MM.1S (cell line): Measurements from ENCODE around the gene SH3PXD2A.
"Not testable (repeated sequence)": the region's sequence is repeated elsewhere in the genome, so short reads cannot be mapped to it uniquely, and the experiment has no call there.

Source experiments
- DNase-seq: peaks from one replicate; pipeline ENCODE4 v3.0.0-alpha.2; 2015
- H2AFZ ChIP-seq: fragments of 300-600 bp; sonication (generic); 2 replicates; pipeline ENCODE4 v1.6.0; 2016; ENCODE audit warnings: antibody characterized with exemption, low read length
- H3F3A ChIP-seq: fragments of 300-600 bp; sonication (generic); 2 replicates; pipeline ENCODE4 v1.6.1; 2016; ENCODE audit warnings: mild to moderate bottlenecking, antibody characterized with exemption, low read length, moderate library complexity, mixed read lengths; ENCODE audit not compliant: insufficient read depth
- H3K27ac ChIP-seq: fragments of 300-600 bp; sonication (generic); 2 replicates; pipeline ENCODE4 v1.5.1; 2016; ENCODE audit warnings: mild to moderate bottlenecking, low read length
- H3K27me3 ChIP-seq: fragments of 300-600 bp; sonication (generic); replicated peaks from 2 replicates; pipeline ENCODE4 v1.6.0; 2016; ENCODE audit warnings: low read length; ENCODE audit not compliant: insufficient read depth
- H3K36me3 ChIP-seq: fragments of 300-600 bp; sonication (generic); replicated peaks from 2 replicates; pipeline ENCODE4 v1.6.1; 2016; ENCODE audit warnings: mild to moderate bottlenecking, low read length, mixed read lengths; ENCODE audit not compliant: insufficient read depth
- H3K4me1 ChIP-seq: fragments of 300-600 bp; sonication (generic); 2 replicates; pipeline ENCODE4 v1.6.1; 2016; ENCODE audit warnings: low read length, mixed read lengths
- H3K4me2 ChIP-seq: fragments of 300-600 bp; sonication (generic); 2 replicates; pipeline ENCODE4 v1.6.0; 2016; ENCODE audit warnings: low read depth, low read length
- H3K4me3 ChIP-seq: fragments of 300-600 bp; sonication (generic); 2 replicates; pipeline ENCODE4 v1.5.1; 2016; ENCODE audit warnings: low read length, mixed read lengths
- H3K79me2 ChIP-seq: fragments of 300-600 bp; sonication (generic); 2 replicates; pipeline ENCODE4 v1.6.1; 2016; ENCODE audit warnings: mixed run types, low read length, mixed read lengths
- H3K9ac ChIP-seq: fragments of 300-600 bp; sonication (generic); 2 replicates; pipeline ENCODE4 v1.6.1; 2016; ENCODE audit warnings: low read length, mixed read lengths
- H3K9me2 ChIP-seq: fragments of 300-600 bp; sonication (generic); replicated peaks from 2 replicates; pipeline ENCODE4 v1.6.1; 2016; ENCODE audit warnings: mild to moderate bottlenecking, low read length, mixed read lengths; ENCODE audit not compliant: insufficient read depth
- H3K9me3 ChIP-seq: fragments of 300-600 bp; sonication (generic); replicated peaks from 2 replicates; pipeline ENCODE4 v1.6.1; 2016; ENCODE audit warnings: mild to moderate bottlenecking, low read length, mixed read lengths; ENCODE audit not compliant: insufficient read depth
- H4K20me1 ChIP-seq: fragments of 300-600 bp; sonication (generic); 2 replicates; pipeline ENCODE4 v1.6.1; 2016; ENCODE audit warnings: mild to moderate bottlenecking, low read length, moderate library complexity, mixed read lengths; ENCODE audit not compliant: insufficient read depth
- EZH2 ChIP-seq: fragments of 300-600 bp; sonication (generic); optimal IDR thresholded peaks from 2 replicates; pipeline ENCODE3; 2017; ENCODE audit warnings: low read depth, mild to moderate bottlenecking, antibody characterized with exemption, low read length, mixed read lengths
- EZH2phosphoT487 ChIP-seq: fragments of 300-600 bp; sonication (generic); IDR thresholded peaks from 2 replicates; pipeline ENCODE4 v1.6.1; 2018; ENCODE audit warnings: antibody characterized with exemption, low read length
- TF ChIP-seq, protein P1 (sequence below): fragments of 300-600 bp; sonication (generic); IDR thresholded peaks from 2 replicates; pipeline ENCODE4 v1.5.1; 2016; ENCODE audit warnings: antibody characterized with exemption, low read length, mixed read lengths

The SH3PXD2A gene

DNA sequence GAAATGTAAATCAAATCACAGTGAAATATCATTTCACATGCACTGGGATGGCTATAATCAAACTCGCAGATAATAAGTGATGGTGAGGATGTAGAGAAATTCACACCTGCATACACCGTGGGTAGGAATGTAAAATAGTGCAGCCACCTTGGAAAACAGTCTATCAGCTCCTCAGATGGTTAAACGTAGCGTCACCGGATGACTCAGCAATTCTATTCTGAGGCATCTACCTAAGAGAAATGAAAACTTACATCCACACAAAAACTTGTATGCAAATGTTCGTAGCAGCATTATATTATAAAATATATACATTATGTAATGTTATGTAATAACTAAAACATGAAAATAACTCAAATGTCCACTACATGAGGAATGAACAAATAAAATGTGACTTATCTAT is 38.9 kb downstream of the SH3PXD2A start:
- Histone ChIP-seq H3K4me2 (peak overlapping the region; percentile 48; the same call in 1 of the 2 replicates), H3K9me2 (no peaks in the 10 kb centered on the region), H3K79me2 (no peaks in the 10 kb centered on the region), H3F3A (no peaks in the 10 kb centered on the region), H3K9ac (no peak overlapping the region), H3K4me3 (no peak overlapping the region), H3K4me1 (peaks cover 7% of the 10 kb centered on the region), H3K9me3 (no peaks in the 10 kb centered on the region), H3K27ac (no peak overlapping the region), H3K36me3 (no peaks in the 10 kb centered on the region), H2AFZ (no peak overlapping the region), H3K27me3 (no peaks in the 10 kb centered on the region), H4K20me1 (no peaks in the 10 kb centered on the region)
- TF ChIP-seq EZH2phosphoT487: no peak
- no peak for TF ChIP-seq EZH2
- TF ChIP-seq, protein P1, sequence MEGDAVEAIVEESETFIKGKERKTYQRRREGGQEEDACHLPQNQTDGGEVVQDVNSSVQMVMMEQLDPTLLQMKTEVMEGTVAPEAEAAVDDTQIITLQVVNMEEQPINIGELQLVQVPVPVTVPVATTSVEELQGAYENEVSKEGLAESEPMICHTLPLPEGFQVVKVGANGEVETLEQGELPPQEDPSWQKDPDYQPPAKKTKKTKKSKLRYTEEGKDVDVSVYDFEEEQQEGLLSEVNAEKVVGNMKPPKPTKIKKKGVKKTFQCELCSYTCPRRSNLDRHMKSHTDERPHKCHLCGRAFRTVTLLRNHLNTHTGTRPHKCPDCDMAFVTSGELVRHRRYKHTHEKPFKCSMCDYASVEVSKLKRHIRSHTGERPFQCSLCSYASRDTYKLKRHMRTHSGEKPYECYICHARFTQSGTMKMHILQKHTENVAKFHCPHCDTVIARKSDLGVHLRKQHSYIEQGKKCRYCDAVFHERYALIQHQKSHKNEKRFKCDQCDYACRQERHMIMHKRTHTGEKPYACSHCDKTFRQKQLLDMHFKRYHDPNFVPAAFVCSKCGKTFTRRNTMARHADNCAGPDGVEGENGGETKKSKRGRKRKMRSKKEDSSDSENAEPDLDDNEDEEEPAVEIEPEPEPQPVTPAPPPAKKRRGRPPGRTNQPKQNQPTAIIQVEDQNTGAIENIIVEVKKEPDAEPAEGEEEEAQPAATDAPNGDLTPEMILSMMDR: no peak
- DNase-seq: peak; percentile 52

DNA sequence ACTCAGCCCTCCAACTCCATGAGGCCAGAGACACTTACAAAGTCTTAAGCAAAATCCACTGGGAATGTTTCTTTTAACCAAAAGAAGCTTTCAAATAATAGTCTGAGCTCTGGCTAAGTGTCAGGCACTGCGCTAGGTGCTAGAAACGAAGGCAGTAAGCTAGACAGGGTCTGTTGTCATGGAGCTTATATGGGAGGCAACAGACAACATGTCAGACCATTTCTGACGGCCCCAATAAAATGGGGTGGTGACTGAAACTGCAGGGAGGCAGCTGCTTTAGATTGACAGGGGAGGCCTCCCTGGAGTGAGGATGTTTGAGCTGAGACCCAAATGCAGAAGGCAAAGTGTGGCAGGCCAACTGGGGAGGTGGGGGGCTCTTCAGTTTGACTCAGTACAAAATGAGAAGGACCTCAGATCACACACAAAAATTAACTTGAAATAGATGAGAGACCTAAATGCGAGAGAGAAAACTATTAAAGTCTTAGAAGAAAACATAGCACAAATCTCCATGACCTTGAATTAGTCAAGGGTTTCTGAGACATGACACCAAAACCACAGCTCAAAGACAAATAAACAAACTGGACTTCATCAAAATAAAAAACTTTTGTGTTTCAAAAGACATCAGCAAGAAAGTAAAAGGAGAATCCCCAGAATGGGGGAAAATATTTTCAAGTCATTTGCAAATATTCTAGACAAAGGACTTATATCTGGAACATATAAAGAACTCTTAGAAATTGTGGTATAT is 40.6 kb downstream of the SH3PXD2A start:
- no peak overlapping the region for H2AFZ ChIP-seq
- H3F3A ChIP-seq: no peaks in the 10 kb centered on the region
- H3K4me1 ChIP-seq: peaks cover 7% of the 10 kb centered on the region
- no peaks in the 10 kb centered on the region for H4K20me1 ChIP-seq
- no peaks in the 10 kb centered on the region for H3K27me3 ChIP-seq
- no peak overlapping the region for H3K4me3 ChIP-seq
- TF ChIP-seq EZH2 (no peak), EZH2phosphoT487 (no peak)
- TF ChIP-seq, protein P1: no peak
- no peak overlapping the region for H3K4me2 ChIP-seq
- H3K79me2 ChIP-seq: no peaks in the 10 kb centered on the region
- no peak overlapping the region for H3K27ac ChIP-seq
- H3K9ac ChIP-seq: no peak overlapping the region
- no peaks in the 10 kb centered on the region for H3K36me3 ChIP-seq
- DNase-seq: no peak
- H3K9me3 ChIP-seq: no peaks in the 10 kb centered on the region
- H3K9me2 ChIP-seq: no peaks in the 10 kb centered on the region

DNA sequence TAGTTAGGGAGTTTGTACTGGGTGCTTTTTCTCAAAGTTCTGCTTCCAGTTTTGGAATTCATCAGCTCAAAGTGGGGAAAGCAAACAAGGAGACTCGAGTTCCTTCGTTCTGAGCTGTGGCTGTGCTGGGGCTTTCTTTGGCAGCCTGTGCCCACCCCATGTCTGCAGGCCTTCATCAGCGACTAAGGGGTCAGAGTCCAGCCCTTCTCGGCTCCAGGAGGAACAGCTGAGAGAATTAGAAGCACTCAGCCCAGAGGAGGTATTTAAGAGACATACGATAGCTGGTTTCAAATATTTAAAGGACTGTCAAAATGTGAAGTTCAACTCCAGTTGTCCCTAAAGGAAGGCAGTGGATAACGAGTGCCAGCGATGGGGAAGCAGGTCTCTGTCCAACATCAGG is 41.3 kb downstream of the SH3PXD2A start:
- Histone ChIP-seq H3K9me2 (no peaks in the 10 kb centered on the region), H3K4me1 (peaks cover 7% of the 10 kb centered on the region), H3F3A (no peaks in the 10 kb centered on the region), H3K4me2 (no peak overlapping the region), H3K27ac (no peak overlapping the region), H3K27me3 (no peaks in the 10 kb centered on the region), H2AFZ (no peak overlapping the region), H3K9ac (no peak overlapping the region), H4K20me1 (no peaks in the 10 kb centered on the region), H3K79me2 (no peaks in the 10 kb centered on the region), H3K36me3 (no peaks in the 10 kb centered on the region), H3K4me3 (no peak overlapping the region), H3K9me3 (no peaks in the 10 kb centered on the region)
- TF ChIP-seq, protein P1: no peak
- TF ChIP-seq EZH2phosphoT487 (no peak), EZH2 (no peak)
- no peak for DNase-seq

DNA sequence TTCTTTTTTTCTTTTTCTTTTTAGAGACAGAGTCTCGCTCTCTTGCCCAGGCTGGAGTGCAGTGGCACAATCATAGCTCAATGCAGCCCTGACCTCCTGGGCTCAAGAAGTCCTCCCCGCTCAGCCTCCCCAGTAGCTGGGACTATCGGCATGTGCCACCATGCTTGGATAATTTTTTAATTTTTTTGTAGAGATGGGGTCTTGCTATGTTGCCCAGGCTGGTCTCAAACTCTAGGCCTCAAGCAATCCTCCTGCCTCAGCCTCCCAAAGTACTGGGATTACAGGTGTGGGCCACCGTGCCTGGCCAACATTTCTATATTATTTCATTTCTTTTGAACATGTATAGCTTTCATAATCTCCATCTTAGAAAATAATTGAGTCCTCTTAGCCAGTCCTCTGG is 42.1 kb downstream of the SH3PXD2A start:
- not testable (repeated sequence) for H3K4me2 ChIP-seq, H4K20me1 ChIP-seq, H3K4me1 ChIP-seq, H3K27ac ChIP-seq, H3K9me3 ChIP-seq, H3K4me3 ChIP-seq, H2AFZ ChIP-seq, DNase-seq, H3K9ac ChIP-seq, H3K27me3 ChIP-seq, H3F3A ChIP-seq, H3K9me2 ChIP-seq, H3K36me3 ChIP-seq, H3K79me2 ChIP-seq
